Glutamatergic neuron (in vitro differentiated cells): ENCODE measurements around the gene PCNX2. TPM values are rescaled to one million over a fixed set of nuclear protein-coding genes. Genes with fewer than 3 reads are reported as not detected.

Experiments
- DNase-seq: peaks from one replicate; pipeline ENCODE4 v3.0.0; 2022
- H3K27ac Mint-ChIP-seq: one replicate; pipeline ENCODE4 v1.8.0; 2020; ENCODE audit warnings: mild to moderate bottlenecking, mixed read lengths, inconsistent platforms; ENCODE audit not compliant: unreplicated experiment
- H3K27me3 Mint-ChIP-seq: one replicate; pipeline ENCODE4 v1.8.0; 2020; ENCODE audit warnings: mild to moderate bottlenecking, moderate library complexity, mixed read lengths, inconsistent platforms; ENCODE audit not compliant: unreplicated experiment
- H3K36me3 Mint-ChIP-seq: one replicate; pipeline ENCODE4 v1.8.0; 2020; ENCODE audit warnings: mild to moderate bottlenecking, mixed read lengths, inconsistent platforms; ENCODE audit not compliant: unreplicated experiment
- H3K4me1 Mint-ChIP-seq: one replicate; pipeline ENCODE4 v1.8.0; 2020; ENCODE audit warnings: mild to moderate bottlenecking, low read depth, mixed read lengths, inconsistent platforms; ENCODE audit not compliant: unreplicated experiment
- H3K4me3 Mint-ChIP-seq: one replicate; pipeline ENCODE4 v1.8.0; 2020; ENCODE audit warnings: mild to moderate bottlenecking, mixed read lengths, inconsistent platforms; ENCODE audit not compliant: unreplicated experiment
- H3K9me3 Mint-ChIP-seq: one replicate; pipeline ENCODE4 v1.8.0; 2020; ENCODE audit warnings: mild to moderate bottlenecking, moderate library complexity, mixed read lengths, inconsistent platforms; ENCODE audit not compliant: unreplicated experiment
- CTCF ChIP-seq: fragments of 200-600 bp; sonication (generic); IDR thresholded peaks from one replicate; pipeline ENCODE4 v1.5.0; 2021; ENCODE audit not compliant: partially characterized antibody, unreplicated experiment
- total RNA-seq: library from RNA; stranded (reverse); fragmentation: NEBNext Ultra II Directional; extraction: Animal tissue kit (Norgen Biotek cat#: 25700); gene quantifications from one replicate; pipeline ENCODE4 v1.2.1, GENCODE V29; 2021; ENCODE audit not compliant: unreplicated experiment

Gene PCNX2
- total RNA-seq, 1 donor from 2014 or later, result 44.5 TPM

- H3K4me1 Mint-ChIP-seq, result peaks cover 2% of the 10 kb centered on the region
- H3K27ac Mint-ChIP-seq, result no peak overlapping the region
- H3K4me3 Mint-ChIP-seq, result no peak overlapping the region
- H3K27me3 Mint-ChIP-seq, result no peaks in the 10 kb centered on the region
- TF ChIP-seq CTCF, result no peak
- no peak for DNase-seq
- H3K9me3 Mint-ChIP-seq, result no peaks in the 10 kb centered on the region
- H3K36me3 Mint-ChIP-seq, result no peaks in the 10 kb centered on the region
Measured at GRCh38 chr1:233253231-233253831, 42.2 kb downstream of the PCNX2 start.

GRCh38 chr1:233252441-233252840 lies 43.1 kb downstream of the PCNX2 start:
- no peaks in the 10 kb centered on the region for H3K9me3 Mint-ChIP-seq
- H3K4me3 Mint-ChIP-seq, result no peak overlapping the region
- H3K27ac Mint-ChIP-seq, result no peak overlapping the region
- peaks cover 2% of the 10 kb centered on the region for H3K4me1 Mint-ChIP-seq
- TF ChIP-seq CTCF, result no peak
- no peaks in the 10 kb centered on the region for H3K27me3 Mint-ChIP-seq
- H3K36me3 Mint-ChIP-seq, result no peaks in the 10 kb centered on the region
- DNase-seq, result no peak

- Mint-ChIP-seq H3K36me3 (no peaks in the 10 kb centered on the region), H3K9me3 (no peaks in the 10 kb centered on the region), H3K4me1 (peaks cover 6% of the 10 kb centered on the region), H3K27ac (no peak overlapping the region), H3K27me3 (no peaks in the 10 kb centered on the region), H3K4me3 (no peak overlapping the region)
- TF ChIP-seq CTCF, result no peak
- DNase-seq, result no peak
Measured at GRCh38 chr1:233251201-233251720, 44.3 kb downstream of the PCNX2 start.

GRCh38 chr1:233248014-233248413 lies 47.5 kb downstream of the PCNX2 start:
- H3K9me3 Mint-ChIP-seq, result no peaks in the 10 kb centered on the region
- no peak overlapping the region for H3K27ac Mint-ChIP-seq
- H3K36me3 Mint-ChIP-seq, result peaks cover 6% of the 10 kb centered on the region
- H3K27me3 Mint-ChIP-seq, result no peaks in the 10 kb centered on the region
- peaks cover 9% of the 10 kb centered on the region for H3K4me1 Mint-ChIP-seq
- TF ChIP-seq CTCF, result no peak
- DNase-seq, result no peak
- H3K4me3 Mint-ChIP-seq, result no peak overlapping the region

GRCh38 chr1:233246965-233247364 lies 48.6 kb downstream of the PCNX2 start:
- DNase-seq, result no peak
- peaks cover 6% of the 10 kb centered on the region for H3K36me3 Mint-ChIP-seq

More at GRCh38 chr1:233246965-233247364, 48.6 kb downstream of the PCNX2 start:
- Mint-ChIP-seq H3K27ac (no peak overlapping the region), H3K27me3 (no peaks in the 10 kb centered on the region), H3K4me3 (no peak overlapping the region), H3K4me1 (peaks cover 9% of the 10 kb centered on the region), H3K9me3 (no peaks in the 10 kb centered on the region)
- no peak for TF ChIP-seq CTCF
